ENCODE measurements around the gene MTAP. TPM values are rescaled to one million over a fixed set of nuclear protein-coding genes. Genes with fewer than 3 reads are reported as not detected.

MTAP gene
- total RNA-seq, 2 experiments from 2014 or later, result 17.2 to 17.8 TPM

GRCh38 chr9:21961569-21961968 is 159.1 kb downstream of the MTAP start:
- peaks cover 71% of the 10 kb centered on the region for H3K27me3 Mint-ChIP-seq
- peaks cover 19% of the 10 kb centered on the region for H3K4me1 Mint-ChIP-seq (ENCODE audit: low read depth)
- no peak overlapping the region for H3K27ac Mint-ChIP-seq
- no peak overlapping the region for H3K27ac ChIP-seq (ENCODE audit: low read depth in 1 of 2, low read length in 2 of 2)
- H3K4me3 Mint-ChIP-seq, result no peak overlapping the region
- H3K9me3 Mint-ChIP-seq, result peaks cover 7% of the 10 kb centered on the region
- no peak for DNase-seq
- ChIA-PET CTCF (interaction anchor here (1.3 kb wide), 1 partner anchor 47 kb away, joined by 6 read pairs; the partner anchor contains the start of gene CDKN2B), POLR2A (interaction anchor here (0.6 kb wide), 1 partner anchor 24 kb away, joined by 3 read pairs; no protein-coding TSS in a partner anchor)
- peaks cover 33 to 48% of the 10 kb centered on the region in 2 experiments for H3K27me3 ChIP-seq (ENCODE audit: control insufficient read depth in 1 of 2, insufficient read depth in 2 of 2, low read length in 2 of 2)
- H3K36me3 Mint-ChIP-seq (ENCODE audit: low read depth), result no peaks in the 10 kb centered on the region
- TF ChIP-seq, protein P1, sequence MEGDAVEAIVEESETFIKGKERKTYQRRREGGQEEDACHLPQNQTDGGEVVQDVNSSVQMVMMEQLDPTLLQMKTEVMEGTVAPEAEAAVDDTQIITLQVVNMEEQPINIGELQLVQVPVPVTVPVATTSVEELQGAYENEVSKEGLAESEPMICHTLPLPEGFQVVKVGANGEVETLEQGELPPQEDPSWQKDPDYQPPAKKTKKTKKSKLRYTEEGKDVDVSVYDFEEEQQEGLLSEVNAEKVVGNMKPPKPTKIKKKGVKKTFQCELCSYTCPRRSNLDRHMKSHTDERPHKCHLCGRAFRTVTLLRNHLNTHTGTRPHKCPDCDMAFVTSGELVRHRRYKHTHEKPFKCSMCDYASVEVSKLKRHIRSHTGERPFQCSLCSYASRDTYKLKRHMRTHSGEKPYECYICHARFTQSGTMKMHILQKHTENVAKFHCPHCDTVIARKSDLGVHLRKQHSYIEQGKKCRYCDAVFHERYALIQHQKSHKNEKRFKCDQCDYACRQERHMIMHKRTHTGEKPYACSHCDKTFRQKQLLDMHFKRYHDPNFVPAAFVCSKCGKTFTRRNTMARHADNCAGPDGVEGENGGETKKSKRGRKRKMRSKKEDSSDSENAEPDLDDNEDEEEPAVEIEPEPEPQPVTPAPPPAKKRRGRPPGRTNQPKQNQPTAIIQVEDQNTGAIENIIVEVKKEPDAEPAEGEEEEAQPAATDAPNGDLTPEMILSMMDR (IDR thresholded peaks at IDR 0.05), result no peak
- peaks cover 20% of the 10 kb centered on the region for H3K4me1 ChIP-seq (ENCODE audit: insufficient read depth, low read length)
- H3K9me3 ChIP-seq (ENCODE audit: control insufficient read depth in 1 of 2, insufficient read depth in 1 of 2, low read length in 2 of 2), result peaks cover 10 to 20% of the 10 kb centered on the region in 2 experiments
- ATAC-seq (ENCODE audit: poor library complexity), result no peak
- no peak overlapping the region for H3K4me3 ChIP-seq (ENCODE audit: low read length)
- intact Hi-C loops (cut with DNase I, micrococcal nuclease), result no loop called here
- no peaks in the 10 kb centered on the region for H3K36me3 ChIP-seq (ENCODE audit: insufficient read depth, low read length)

- Histone ChIP-seq H3K27ac (ENCODE audit: low read depth in 1 of 2, low read length in 2 of 2) (no peak overlapping the region), H3K36me3 (ENCODE audit: insufficient read depth, low read length) (no peaks in the 10 kb centered on the region), H3K4me3 (ENCODE audit: low read length) (peak overlapping the region; percentile 36), H3K4me1 (ENCODE audit: insufficient read depth, low read length) (peaks cover 35% of the 10 kb centered on the region), H3K27me3 (ENCODE audit: control insufficient read depth in 1 of 2, insufficient read depth in 2 of 2, low read length in 2 of 2) (peaks cover 66 to 82% of the 10 kb centered on the region in 2 experiments), H3K9me3 (ENCODE audit: control insufficient read depth in 1 of 2, insufficient read depth in 1 of 2, low read length in 2 of 2) (peaks cover 39 to 50% of the 10 kb centered on the region in 2 experiments)
- H3K4me3 Mint-ChIP-seq, result peak overlapping the region; percentile 59
- CTCF ChIA-PET, result no interaction called here
- intact Hi-C loops (cut with DNase I, micrococcal nuclease), result loop anchor here in 1 of 2 experiments (5.0 kb wide), 1 partner anchor 37 kb away; no protein-coding TSS in a partner anchor
- POLR2A ChIA-PET, result no interaction called here
- H3K9me3 Mint-ChIP-seq, result peaks cover 22% of the 10 kb centered on the region
- ATAC-seq (ENCODE audit: poor library complexity) (peak; percentile 67), DNase-seq (peak in 11 of 14 experiments; percentile 12 to 88 (median 35))
- H3K4me1 Mint-ChIP-seq (ENCODE audit: low read depth), result peaks cover 28% of the 10 kb centered on the region
- H3K27ac Mint-ChIP-seq, result peak overlapping the region; percentile 53
- H3K36me3 Mint-ChIP-seq (ENCODE audit: low read depth), result peaks cover 7% of the 10 kb centered on the region
- H3K27me3 Mint-ChIP-seq, result peaks cover 97% of the 10 kb centered on the region
- TF ChIP-seq, protein P1 (IDR thresholded peaks at IDR 0.05), result no peak
These were observed 162.5 kb downstream of the MTAP start for GRCh38 chr9:21964925-21965385.

- ChIA-PET CTCF (interaction anchor here (0.8 to 1.0 kb wide), 2 partner anchors 43 to 947 kb away, joined by 3 read pairs; no protein-coding TSS in a partner anchor), POLR2A (no interaction called here)
- Mint-ChIP-seq H3K27me3 (peaks cover 97% of the 10 kb centered on the region), H3K36me3 (ENCODE audit: low read depth) (peaks cover 7% of the 10 kb centered on the region), H3K4me3 (peak overlapping the region; percentile 59), H3K4me1 (ENCODE audit: low read depth) (peaks cover 28% of the 10 kb centered on the region), H3K9me3 (peaks cover 23% of the 10 kb centered on the region), H3K27ac (peak overlapping the region; percentile 53)
- peaks cover 71 to 87% of the 10 kb centered on the region in 2 experiments for H3K27me3 ChIP-seq (ENCODE audit: control insufficient read depth in 1 of 2, insufficient read depth in 2 of 2, low read length in 2 of 2)
- peaks cover 44 to 55% of the 10 kb centered on the region in 2 experiments for H3K9me3 ChIP-seq (ENCODE audit: control insufficient read depth in 1 of 2, insufficient read depth in 1 of 2, low read length in 2 of 2)
- H3K4me1 ChIP-seq (ENCODE audit: insufficient read depth, low read length), result peaks cover 35% of the 10 kb centered on the region
- peak in 7 of 14 experiments; percentile 17 to 72 (median 27) for DNase-seq
- TF ChIP-seq, protein P1 (IDR thresholded peaks at IDR 0.05), result no peak
- intact Hi-C loops (cut with DNase I, micrococcal nuclease), result loop anchor here in 1 of 2 experiments (5.0 kb wide), 1 partner anchor 37 kb away; no protein-coding TSS in a partner anchor
- H3K4me3 ChIP-seq (ENCODE audit: low read length), result peak overlapping the region; percentile 36
- H3K27ac ChIP-seq (ENCODE audit: low read depth in 1 of 2, low read length in 2 of 2), result no peak overlapping the region
- no peaks in the 10 kb centered on the region for H3K36me3 ChIP-seq (ENCODE audit: insufficient read depth, low read length)
- ATAC-seq (ENCODE audit: poor library complexity), result peak; percentile 60
These were observed 163.0 kb downstream of the MTAP start for GRCh38 chr9:21965401-21965951.
